Activated B cell treated with CpG ODN at 0.5 μM for 24 hours (primary cell): Measurements from ENCODE around the gene HK2. TPM values are rescaled to one million over a fixed set of nuclear protein-coding genes. Genes with fewer than 3 reads are reported as not detected.

Experiments used
- ATAC-seq: fragments of 200-7000 bp; cut with Tn5 transposase; one replicate; pipeline ENCODE4 v1.10.0; 2021; ENCODE audit warnings: low read depth, mild to moderate bottlenecking, moderate library complexity
- CTCF ChIA-PET: fragments of 350-600 bp; sonication (Branson Sonifier 250); formaldehyde crosslinking; loops from one replicate; lab custom pipeline; 2021; ENCODE audit warnings: antibody characterized with exemption; lab: Charles Lee
- POLR2A ChIA-PET: fragments of 350-600 bp; sonication (Branson Sonifier 250); formaldehyde crosslinking; loops from one replicate; lab custom pipeline; 2021; ENCODE audit warnings: antibody characterized with exemption; lab: Charles Lee
- DNase-seq: peaks from one replicate; pipeline ENCODE4 v3.0.0; 2022
- H3K27ac Mint-ChIP-seq: one replicate; pipeline ENCODE4 v1.8.0; 2020; ENCODE audit warnings: mixed read lengths
- H3K27me3 Mint-ChIP-seq: one replicate; pipeline ENCODE4 v1.8.0; 2021; ENCODE audit warnings: mixed read lengths
- H3K36me3 Mint-ChIP-seq: one replicate; pipeline ENCODE4 v1.8.0; 2021; ENCODE audit warnings: low read depth, mixed read lengths
- H3K4me1 Mint-ChIP-seq: one replicate; pipeline ENCODE4 v1.8.0; 2021; ENCODE audit warnings: mixed read lengths
- H3K4me3 Mint-ChIP-seq: one replicate; pipeline ENCODE4 v1.8.0; 2020; ENCODE audit warnings: mild to moderate bottlenecking, mixed read lengths
- H3K9me3 Mint-ChIP-seq: one replicate; pipeline ENCODE4 v1.8.0; 2020; ENCODE audit warnings: mixed read lengths
- intact Hi-C: fragments of 100-400 bp; cut with micrococcal nuclease; formaldehyde crosslinking; loops from one replicate; pipeline ENCODE4 v1.15.1; 2024
- total RNA-seq: library from RNA; stranded (reverse); gene quantifications from 2 replicates; pipeline ENCODE4 v1.2.3, GENCODE V29; 2022
- TF ChIP-seq, protein P1 (sequence below): fragments of 200-600 bp; IDR thresholded peaks from one replicate; pipeline ENCODE4 v1.8.0; 2022; ENCODE audit warnings: antibody characterized with exemption, mild to moderate bottlenecking

Gene HK2
- total RNA-seq, 1 donor from 2014 or later = 15.3 TPM

DNA sequence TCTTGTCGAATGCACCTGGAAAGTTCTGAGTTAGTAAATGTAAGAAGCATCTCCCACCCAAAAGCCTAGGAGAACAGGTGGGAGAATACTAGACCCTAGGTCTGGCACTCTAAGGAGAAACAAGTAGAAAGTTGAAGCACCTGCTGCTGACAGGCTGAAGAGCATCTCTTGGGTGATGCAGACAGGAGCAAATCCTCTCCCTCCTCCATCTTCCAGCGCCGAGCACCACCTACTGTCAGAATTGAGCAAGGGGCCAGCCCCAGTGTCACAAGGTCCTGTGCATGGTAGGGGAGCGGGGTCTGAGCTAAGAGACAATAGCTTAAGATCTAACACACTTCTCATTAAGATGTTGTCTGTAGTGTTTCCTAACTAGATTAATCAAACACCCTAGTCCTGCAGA is 52.9 kb downstream of the HK2 start:
- H3K27ac Mint-ChIP-seq = no peak overlapping the region
- no peaks in the 10 kb centered on the region for H3K4me1 Mint-ChIP-seq
- ATAC-seq = no peak
- no peak overlapping the region for H3K4me3 Mint-ChIP-seq
- intact Hi-C loops = no loop called here
- no peaks in the 10 kb centered on the region for H3K9me3 Mint-ChIP-seq
- TF ChIP-seq, protein P1, sequence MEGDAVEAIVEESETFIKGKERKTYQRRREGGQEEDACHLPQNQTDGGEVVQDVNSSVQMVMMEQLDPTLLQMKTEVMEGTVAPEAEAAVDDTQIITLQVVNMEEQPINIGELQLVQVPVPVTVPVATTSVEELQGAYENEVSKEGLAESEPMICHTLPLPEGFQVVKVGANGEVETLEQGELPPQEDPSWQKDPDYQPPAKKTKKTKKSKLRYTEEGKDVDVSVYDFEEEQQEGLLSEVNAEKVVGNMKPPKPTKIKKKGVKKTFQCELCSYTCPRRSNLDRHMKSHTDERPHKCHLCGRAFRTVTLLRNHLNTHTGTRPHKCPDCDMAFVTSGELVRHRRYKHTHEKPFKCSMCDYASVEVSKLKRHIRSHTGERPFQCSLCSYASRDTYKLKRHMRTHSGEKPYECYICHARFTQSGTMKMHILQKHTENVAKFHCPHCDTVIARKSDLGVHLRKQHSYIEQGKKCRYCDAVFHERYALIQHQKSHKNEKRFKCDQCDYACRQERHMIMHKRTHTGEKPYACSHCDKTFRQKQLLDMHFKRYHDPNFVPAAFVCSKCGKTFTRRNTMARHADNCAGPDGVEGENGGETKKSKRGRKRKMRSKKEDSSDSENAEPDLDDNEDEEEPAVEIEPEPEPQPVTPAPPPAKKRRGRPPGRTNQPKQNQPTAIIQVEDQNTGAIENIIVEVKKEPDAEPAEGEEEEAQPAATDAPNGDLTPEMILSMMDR = no peak
- DNase-seq = no peak
- no peaks in the 10 kb centered on the region for H3K27me3 Mint-ChIP-seq
- POLR2A ChIA-PET = no interaction called here
- CTCF ChIA-PET = no interaction called here
- peaks cover 91% of the 10 kb centered on the region for H3K36me3 Mint-ChIP-seq

DNA sequence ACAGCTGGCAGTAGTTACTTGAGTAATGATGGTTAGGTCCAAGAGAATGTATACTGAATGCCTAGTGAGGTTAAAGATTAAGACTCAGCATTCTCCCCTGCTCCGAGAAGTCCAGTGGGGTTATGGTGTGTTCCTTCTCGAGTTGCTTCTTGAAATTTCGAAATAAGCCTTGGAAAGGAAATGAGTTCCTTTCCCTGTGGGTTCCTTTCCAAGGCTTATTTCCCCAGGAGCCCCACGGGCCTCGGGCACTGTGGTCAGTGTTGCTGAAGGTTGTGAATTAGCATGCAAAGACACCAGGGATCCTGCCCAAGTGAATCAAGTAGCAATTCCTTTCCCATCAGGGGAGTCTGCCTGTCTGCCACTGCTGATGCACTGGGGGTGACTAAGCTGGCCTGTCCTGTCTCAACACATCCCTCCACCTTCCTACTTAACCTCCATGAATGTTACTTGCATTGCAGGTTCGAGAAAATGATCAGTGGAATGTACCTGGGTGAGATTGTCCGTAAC is 53.6 kb downstream of the HK2 start:
- CTCF ChIA-PET = no interaction called here
- POLR2A ChIA-PET = no interaction called here

DNA sequence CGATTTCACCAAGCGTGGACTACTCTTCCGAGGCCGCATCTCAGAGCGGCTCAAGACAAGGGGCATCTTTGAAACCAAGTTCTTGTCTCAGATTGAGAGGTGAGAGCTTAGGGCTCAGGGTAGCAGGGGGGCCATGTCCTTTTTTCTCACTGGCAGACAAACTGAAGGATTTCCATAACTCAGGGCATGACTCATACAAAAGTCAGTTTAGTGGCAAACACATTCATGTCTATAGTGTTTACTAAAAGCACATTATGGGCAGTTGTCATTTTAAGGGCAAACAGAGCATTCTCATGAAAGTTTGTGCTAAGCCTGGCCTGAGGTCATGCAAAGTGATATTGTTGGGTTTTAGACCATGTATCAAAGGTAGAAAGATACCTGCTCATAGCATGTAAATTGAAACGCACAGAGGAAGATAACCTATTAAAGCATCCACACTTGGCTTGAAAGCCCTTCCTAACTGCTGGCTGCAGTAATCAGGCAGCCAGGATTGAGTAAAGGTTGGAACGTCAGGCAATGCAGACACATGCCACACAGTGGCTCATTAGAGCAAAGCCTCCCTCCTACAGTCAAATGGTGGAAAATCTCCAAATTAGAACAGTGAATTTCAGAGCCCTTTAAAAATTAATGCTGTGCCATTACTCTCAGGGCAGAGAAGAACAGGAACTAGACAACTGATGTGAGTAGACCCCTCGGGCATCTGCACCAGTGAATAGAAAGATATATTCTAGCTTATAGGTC is 54.2 kb downstream of the HK2 start:
- Mint-ChIP-seq H3K36me3 (peaks cover 79% of the 10 kb centered on the region), H3K27ac (no peak overlapping the region), H3K4me3 (no peak overlapping the region), H3K4me1 (no peaks in the 10 kb centered on the region), H3K9me3 (no peaks in the 10 kb centered on the region), H3K27me3 (no peaks in the 10 kb centered on the region)
- ATAC-seq (no peak), DNase-seq (no peak)
- TF ChIP-seq, protein P1 = no peak
- intact Hi-C loops = no loop called here
- ChIA-PET CTCF (no interaction called here), POLR2A (no interaction called here)

More for the DNA sequence above, 53.6 kb downstream of the HK2 start:
- DNase-seq (no peak), ATAC-seq (no peak)
- no peak overlapping the region for H3K4me3 Mint-ChIP-seq
- H3K9me3 Mint-ChIP-seq = no peaks in the 10 kb centered on the region
- H3K4me1 Mint-ChIP-seq = no peaks in the 10 kb centered on the region
- TF ChIP-seq, protein P1 = no peak
- no peaks in the 10 kb centered on the region for H3K27me3 Mint-ChIP-seq
- H3K36me3 Mint-ChIP-seq = peaks cover 84% of the 10 kb centered on the region
- no peak overlapping the region for H3K27ac Mint-ChIP-seq
- intact Hi-C loops = no loop called here

GRCh38 chr2:74889159-74889558 is 55.2 kb downstream of the HK2 start:
- H3K27ac Mint-ChIP-seq = no peak overlapping the region
- no peaks in the 10 kb centered on the region for H3K9me3 Mint-ChIP-seq
- CTCF ChIA-PET = no interaction called here
- no peak overlapping the region for H3K4me3 Mint-ChIP-seq
- no peaks in the 10 kb centered on the region for H3K27me3 Mint-ChIP-seq
- TF ChIP-seq, protein P1 = no peak
- peaks cover 78% of the 10 kb centered on the region for H3K36me3 Mint-ChIP-seq
- ATAC-seq (no peak), DNase-seq (no peak)
- POLR2A ChIA-PET = no interaction called here
- no peaks in the 10 kb centered on the region for H3K4me1 Mint-ChIP-seq
- intact Hi-C loops = no loop called here

DNA sequence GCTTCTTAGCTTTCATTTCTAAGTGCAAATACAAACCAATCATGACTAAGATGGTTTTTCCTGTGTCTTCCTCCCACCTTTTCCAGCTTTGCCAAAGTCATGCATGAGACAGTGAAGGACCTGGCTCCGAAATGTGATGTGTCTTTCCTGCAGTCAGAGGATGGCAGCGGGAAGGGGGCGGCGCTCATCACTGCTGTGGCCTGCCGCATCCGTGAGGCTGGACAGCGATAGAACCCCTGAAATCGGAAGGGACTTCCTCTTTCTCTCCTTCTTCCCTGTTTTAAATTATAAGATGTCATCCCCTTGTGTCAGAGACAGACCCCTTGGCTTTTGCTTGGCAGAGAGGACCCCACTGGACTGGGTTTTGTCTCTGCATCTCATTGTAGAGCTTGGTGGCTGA is 56.8 kb downstream of the HK2 start:
- ATAC-seq (no peak), DNase-seq (no peak)
- Mint-ChIP-seq H3K36me3 (peaks cover 75% of the 10 kb centered on the region), H3K4me3 (no peak overlapping the region), H3K4me1 (no peaks in the 10 kb centered on the region), H3K9me3 (peaks cover 11% of the 10 kb centered on the region), H3K27me3 (no peaks in the 10 kb centered on the region), H3K27ac (no peak overlapping the region)
- intact Hi-C loops = no loop called here
- TF ChIP-seq, protein P1 = no peak
- POLR2A ChIA-PET = no interaction called here
- CTCF ChIA-PET = no interaction called here
